Inflammatory macrophage (primary cell): ENCODE results near the gene SH3GLB2.
"Not testable (repeated sequence)": the region's sequence is repeated elsewhere in the genome, so short reads cannot be mapped to it uniquely, and the experiment has no call there.

Source experiments
- DNase-seq, 2 donors: peaks; one replicate each; pipeline ENCODE4 v3.0.0-alpha.2; 2020 to 2022

Gene SH3GLB2

GRCh38 chr9:128992995-128993394, 35.1 kb downstream of the SH3GLB2 start:
- peak in 1 of 2 donors; percentile 5 for DNase-seq

- no peak for DNase-seq
Observed at GRCh38 chr9:128987805-128988204, 40.3 kb downstream of the SH3GLB2 start.

- DNase-seq, result no peak
Observed at GRCh38 chr9:128986671-128987070, 41.5 kb downstream of the SH3GLB2 start.

GRCh38 chr9:128983536-128983935, 44.6 kb downstream of the SH3GLB2 start:
- DNase-seq, result no peak

- DNase-seq, result no peak
Observed at GRCh38 chr9:128979111-128979510, 49.0 kb downstream of the SH3GLB2 start.

- DNase-seq, result no peak
Observed at GRCh38 chr9:128972956-128973355, 55.2 kb downstream of the SH3GLB2 start.

- no peak for DNase-seq
Observed at GRCh38 chr9:128969491-128969890, 58.6 kb downstream of the SH3GLB2 start.

GRCh38 chr9:128961403-128961802, 66.7 kb downstream of the SH3GLB2 start:
- not testable (repeated sequence) for DNase-seq
